ENCODE results near the gene TBX4.
"Not testable (repeated sequence)": the region's sequence is repeated elsewhere in the genome, so short reads cannot be mapped to it uniquely, and the experiment has no call there.

Gene TBX4

DNA sequence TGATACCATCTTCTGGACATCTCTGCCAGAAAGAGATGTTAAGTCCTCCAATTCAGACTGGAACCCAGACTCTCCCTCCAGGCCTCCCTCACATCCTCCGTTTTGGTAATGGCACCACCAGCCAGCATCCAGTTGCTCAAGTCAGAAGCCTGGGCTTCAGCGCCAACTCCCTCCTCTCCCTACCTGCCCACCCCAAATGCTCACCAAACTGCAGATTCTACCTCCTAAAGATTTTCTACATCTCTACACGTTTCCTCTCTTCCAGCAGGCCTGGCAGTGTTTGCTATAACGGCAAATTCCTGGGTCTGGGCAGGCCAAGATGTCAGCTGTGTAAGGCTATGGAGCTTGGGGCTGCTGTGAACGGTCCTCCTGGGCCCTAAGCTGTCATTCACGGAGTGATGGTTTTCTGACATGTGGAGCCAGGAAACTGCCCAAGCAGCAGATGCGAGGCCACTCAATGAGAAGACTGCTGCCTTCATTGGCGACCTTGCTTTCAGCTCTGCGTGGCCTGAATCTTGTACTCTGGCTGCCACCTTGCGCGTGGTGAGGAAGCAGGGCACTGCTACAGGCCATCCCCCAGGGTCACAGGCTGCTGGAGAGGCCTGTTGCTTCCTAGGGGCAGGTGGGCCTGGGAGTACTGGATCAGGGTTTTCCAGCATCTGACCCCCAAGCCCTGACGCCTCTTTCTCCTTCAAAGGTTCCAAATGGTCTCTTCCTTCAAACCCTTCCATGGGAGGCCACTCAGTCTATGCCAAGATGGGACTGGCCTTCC lies 37.7 kb downstream of the TBX4 start:
- no peak overlapping the region for H3K4me3 ChIP-seq (ENCODE audit: control insufficient read depth, low read depth, low read length)
- DNase-seq (ENCODE audit: low read depth) = no peak
- TF ChIP-seq, protein P1, sequence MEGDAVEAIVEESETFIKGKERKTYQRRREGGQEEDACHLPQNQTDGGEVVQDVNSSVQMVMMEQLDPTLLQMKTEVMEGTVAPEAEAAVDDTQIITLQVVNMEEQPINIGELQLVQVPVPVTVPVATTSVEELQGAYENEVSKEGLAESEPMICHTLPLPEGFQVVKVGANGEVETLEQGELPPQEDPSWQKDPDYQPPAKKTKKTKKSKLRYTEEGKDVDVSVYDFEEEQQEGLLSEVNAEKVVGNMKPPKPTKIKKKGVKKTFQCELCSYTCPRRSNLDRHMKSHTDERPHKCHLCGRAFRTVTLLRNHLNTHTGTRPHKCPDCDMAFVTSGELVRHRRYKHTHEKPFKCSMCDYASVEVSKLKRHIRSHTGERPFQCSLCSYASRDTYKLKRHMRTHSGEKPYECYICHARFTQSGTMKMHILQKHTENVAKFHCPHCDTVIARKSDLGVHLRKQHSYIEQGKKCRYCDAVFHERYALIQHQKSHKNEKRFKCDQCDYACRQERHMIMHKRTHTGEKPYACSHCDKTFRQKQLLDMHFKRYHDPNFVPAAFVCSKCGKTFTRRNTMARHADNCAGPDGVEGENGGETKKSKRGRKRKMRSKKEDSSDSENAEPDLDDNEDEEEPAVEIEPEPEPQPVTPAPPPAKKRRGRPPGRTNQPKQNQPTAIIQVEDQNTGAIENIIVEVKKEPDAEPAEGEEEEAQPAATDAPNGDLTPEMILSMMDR (IDR thresholded peaks at IDR 0.05; ENCODE audit: control insufficient read depth, insufficient read depth, low read depth, low read length, missing control alignments) = no peak

DNA sequence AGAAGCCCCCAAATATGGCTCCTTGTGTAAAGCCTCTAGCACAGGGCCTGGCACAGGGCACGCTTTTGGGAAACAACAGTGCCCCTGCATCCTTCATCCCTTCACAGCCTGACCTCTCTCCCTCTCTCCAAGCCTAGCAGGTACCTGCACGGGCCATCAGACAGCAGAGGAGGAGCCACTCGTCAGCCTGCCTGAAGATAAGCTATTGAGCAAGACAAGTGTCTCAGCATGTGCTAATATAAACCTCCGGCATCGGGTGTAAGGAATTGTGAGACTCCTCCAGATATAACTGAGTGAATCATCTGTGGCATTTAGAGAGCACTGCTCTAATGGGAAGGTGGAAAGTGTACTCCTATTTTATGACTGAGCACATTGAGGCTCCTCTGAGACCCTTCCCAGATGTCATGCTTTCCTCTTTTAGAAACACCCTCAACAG lies 38.3 kb downstream of the TBX4 start:
- DNase-seq (ENCODE audit: low read depth) = peak; percentile 84
- TF ChIP-seq, protein P1 (IDR thresholded peaks at IDR 0.05; ENCODE audit: control insufficient read depth, insufficient read depth, low read depth, low read length, missing control alignments) = no peak
- no peak overlapping the region for H3K4me3 ChIP-seq (ENCODE audit: control insufficient read depth, low read depth, low read length)

DNA sequence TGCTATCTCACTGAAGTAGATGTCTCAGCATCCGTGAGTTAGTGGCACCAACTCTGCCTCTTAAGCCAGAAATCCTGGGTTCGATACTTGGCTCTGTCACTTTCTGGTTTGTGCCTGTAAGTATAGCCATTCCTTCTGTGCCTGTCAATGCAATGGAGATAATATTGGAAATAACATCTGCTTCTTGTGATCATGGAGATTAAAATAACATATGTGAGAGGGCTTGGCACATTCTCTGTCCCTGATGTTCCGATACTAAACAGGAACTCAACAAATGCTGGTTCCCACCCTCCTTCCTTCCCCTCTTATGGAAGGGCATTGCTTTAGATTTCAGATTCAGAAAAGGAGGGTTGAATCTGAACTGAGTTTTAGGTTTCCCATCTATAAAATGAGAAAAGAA lies 39.8 kb downstream of the TBX4 start:
- TF ChIP-seq, protein P1 (IDR thresholded peaks at IDR 0.05; ENCODE audit: control insufficient read depth, insufficient read depth, low read depth, low read length, missing control alignments) = no peak
- DNase-seq (ENCODE audit: low read depth) = no peak

GRCh38 chr17:61492759-61493526 lies 40.7 kb downstream of the TBX4 start:
- TF ChIP-seq, protein P1 (IDR thresholded peaks at IDR 0.05; ENCODE audit: control insufficient read depth, insufficient read depth, low read depth, low read length, missing control alignments) = peak; percentile 26
- H3K4me3 ChIP-seq (ENCODE audit: control insufficient read depth, low read depth, low read length) = no peak overlapping the region
- peak; percentile 90 for DNase-seq (ENCODE audit: low read depth)

More for the DNA sequence above, 39.8 kb downstream of the TBX4 start:
- H3K4me3 ChIP-seq (ENCODE audit: control insufficient read depth, low read depth, low read length) = no peak overlapping the region

DNA sequence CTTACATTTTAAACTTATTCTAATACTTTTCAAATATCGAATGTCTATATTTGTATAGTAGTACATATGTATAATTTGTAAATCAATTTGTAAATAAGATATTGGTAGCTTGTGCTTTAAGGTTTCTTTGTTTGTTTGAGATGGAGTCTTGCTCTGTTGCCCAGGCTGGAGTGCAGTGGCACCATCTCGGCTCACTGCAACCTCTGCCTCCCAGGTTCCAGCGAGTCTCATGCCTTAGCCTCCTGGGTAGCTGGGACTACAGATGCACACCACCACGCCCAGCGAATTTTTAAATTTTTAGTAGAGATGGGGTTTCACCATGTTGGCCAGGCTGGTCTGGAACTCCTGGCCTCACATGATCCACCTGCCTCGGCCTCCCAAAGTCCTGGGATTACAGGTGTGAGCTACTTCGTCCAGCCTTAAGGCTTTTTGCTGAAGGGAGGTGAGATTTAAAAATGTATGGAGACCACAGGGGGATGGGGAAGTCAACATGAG lies 41.7 kb downstream of the TBX4 start:
- H3K4me3 ChIP-seq (ENCODE audit: control insufficient read depth, low read depth, low read length); DNase-seq (ENCODE audit: low read depth): not testable (repeated sequence)

GRCh38 chr17:61494325-61495160 lies 42.3 kb downstream of the TBX4 start:
- no peak for DNase-seq (ENCODE audit: low read depth)
- H3K4me3 ChIP-seq (ENCODE audit: control insufficient read depth, low read depth, low read length) = no peak overlapping the region
- TF ChIP-seq, protein P1 (IDR thresholded peaks at IDR 0.05; ENCODE audit: control insufficient read depth, insufficient read depth, low read depth, low read length, missing control alignments) = no peak

All from AG09309 (cell line).